Measurements from ENCODE around the gene FBXO41.

FBXO41 gene

DNA sequence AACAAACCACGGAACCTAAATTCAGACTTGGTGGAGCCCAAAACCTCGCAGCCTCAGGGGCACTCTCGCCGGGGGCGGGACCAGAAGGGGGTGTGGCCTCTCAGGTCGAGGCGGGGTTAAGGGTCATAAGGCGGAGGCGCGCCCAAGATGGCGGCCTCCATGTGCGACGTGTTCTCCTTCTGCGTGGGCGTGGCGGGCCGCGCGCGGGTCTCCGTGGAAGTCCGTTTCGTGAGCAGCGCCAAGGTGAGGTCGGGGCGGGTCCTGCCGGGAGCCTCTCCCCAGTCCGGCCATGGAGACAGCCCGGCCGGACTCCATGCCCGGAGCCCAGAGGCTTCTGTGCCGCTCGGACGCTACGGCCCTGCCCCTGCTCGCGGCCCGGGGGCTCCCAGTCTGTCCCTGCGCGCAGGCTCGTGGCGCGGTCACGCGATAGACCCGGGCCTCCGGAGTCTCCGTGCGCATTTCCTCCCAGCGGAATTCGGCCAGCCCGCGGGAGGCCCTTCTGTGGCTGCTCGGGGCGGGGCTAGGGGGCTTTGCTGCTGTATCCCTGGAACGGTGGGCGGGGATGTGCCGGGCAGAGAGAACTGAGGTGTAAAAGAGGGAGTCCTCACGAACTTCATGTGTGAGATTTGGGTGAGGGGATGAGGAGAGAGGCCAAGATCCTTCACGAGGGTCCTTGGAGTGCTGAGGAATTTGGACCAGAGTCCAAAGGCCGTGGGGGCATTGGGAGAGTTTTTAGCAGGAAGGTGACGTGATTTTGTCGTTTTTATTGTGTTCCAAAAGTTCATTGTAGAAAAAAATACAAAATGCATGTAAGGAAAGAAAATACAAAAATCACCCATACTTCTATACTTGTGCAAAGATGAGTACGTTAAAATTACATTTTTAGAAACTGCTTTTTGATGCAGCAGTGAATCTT is 69.9 kb downstream of the FBXO41 start, which contains the start of gene SMYD5:
Gene SMYD5, plus strand, starts transcription at position 126 of the 916 bp plus-strand sequence. Its CDS starts 22 bp downstream, at position 148.
- peak; percentile 84 for DNase-seq (ENCODE audit: low read depth, low spot score)

DNA sequence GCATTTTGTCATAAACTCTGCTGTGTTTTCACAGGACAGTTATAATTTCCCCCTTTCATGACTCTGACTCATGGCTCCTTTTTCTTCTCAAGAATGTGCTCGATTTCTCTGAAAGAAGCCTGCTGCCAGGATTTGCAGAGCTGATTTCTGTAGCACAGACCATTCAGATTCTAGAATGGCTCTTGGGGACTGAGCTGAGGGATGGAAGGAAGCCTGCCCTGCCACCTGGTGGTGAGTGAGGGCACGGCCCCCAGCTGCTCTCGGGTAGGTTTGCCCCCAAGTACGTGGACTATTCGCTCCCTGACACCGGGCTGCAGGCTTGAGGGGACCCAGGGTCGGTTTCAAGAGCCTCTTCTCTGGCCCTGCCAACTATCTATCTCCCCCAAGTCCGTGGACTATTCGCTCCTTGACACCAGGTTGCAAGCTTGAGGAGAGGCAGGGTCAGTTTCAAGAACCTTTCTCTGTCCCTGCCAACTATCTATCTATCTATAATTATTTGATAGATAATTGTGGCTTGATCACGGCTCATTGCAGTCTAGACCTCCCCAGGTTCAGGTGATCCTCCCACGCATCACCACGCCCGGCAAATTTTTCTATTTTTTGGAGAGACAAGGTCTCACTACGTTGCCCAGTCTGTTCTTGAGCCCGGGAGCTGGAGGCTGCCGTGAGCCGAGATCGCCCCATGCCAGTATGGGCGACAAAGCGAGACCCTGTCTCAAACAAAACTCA is 71.7 kb downstream of the FBXO41 start:
- DNase-seq (ENCODE audit: low read depth, low spot score): peak; percentile 36

DNA sequence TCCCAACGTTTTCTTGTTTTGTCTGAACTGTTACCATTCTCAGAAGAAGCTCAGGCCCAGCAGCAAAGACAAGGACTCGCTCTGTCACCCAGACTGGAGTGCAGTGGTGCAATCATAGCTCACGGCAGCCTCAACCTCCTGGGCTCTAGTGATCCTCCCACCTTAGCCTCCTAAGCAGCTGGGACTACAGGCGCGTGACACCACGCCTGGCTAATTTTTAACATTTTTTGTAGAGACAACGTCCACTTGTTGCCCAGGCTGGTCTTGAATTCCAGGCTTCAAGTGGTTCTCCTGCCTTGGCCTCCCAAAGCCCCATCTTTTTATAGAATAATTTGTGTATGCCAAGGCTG is 72.2 kb downstream of the FBXO41 start:
- DNase-seq (ENCODE audit: low read depth, low spot score): no peak

DNA sequence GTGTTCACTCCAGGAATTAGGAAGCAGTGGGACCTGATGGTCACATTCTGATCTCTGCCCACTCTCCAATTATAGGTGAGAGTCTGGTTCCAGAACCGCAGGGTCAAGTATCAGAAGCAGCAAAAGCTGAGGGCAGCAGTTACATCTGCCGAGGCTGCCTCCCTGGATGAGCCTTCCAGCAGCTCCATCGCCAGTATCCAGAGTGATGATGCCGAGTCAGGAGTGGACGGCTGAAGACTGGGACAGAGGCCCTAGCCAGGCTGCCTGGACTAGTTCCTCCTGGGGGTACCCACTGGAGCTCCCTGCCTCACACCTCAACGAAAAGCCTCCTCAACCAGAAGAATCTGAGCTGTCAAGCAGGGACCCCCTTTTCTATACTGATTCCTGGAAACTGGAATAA is 73.6 kb downstream of the FBXO41 start:
- no peak for DNase-seq (ENCODE audit: low read depth, low spot score)

DNA sequence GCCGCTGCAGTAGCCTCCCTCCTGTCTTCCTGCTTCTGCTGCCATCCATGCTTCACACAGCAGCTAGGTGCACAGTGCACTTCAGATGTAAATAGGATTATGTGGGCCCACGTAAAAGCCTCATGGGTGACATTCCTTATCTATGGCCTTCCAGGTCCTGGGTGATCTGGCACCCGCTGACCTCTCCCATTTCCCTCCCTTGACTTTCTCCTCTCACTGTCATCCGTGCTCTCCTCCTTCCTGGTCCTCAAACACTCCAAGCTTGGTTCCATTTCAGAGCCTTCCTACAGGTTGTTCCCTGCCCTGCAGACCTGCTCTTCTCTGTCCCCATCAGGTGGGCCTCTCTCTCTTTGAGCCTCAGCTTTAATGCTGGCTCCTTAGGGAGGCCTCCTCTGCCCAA is 74.3 kb downstream of the FBXO41 start:
- no peak for DNase-seq (ENCODE audit: low read depth, low spot score)

DNA sequence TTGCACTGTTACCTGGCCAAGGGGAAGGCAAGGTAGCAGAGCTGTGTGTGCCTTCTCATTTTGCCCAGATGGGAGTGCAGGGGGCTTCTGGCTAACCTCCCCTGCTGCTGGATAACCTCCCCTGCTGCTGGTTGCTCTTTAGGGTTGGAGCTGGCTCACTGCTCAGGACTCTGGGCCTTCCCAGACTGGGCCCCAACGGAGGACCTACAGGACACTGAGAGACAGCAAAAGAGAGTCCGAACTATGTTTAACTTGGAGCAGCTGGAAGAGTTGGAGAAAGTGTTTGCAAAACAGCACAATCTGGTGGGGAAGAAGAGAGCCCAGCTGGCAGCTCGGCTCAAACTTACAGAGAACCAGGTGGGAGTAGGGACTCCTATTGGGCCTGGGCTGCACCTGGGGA is 76.0 kb downstream of the FBXO41 start:
- DNase-seq (ENCODE audit: low read depth, low spot score): no peak

DNA sequence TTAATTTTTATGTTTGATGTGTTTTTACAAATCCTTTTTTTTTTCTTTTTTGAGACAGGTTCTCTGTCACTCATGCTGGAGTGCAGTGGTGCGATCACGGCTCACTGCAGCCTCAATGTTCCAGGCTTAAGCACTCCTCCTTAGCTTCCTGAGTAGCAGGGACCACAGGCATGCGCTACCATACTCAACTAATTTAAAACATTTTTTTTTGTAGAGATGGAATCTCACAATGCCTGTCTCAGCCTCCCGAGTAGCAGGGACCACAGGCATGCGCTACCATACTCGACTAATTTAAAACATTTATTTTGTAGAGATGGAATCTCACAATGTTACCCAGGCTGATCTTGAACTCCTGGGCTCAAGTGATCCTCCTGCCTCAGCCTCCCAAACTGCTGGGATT is 78.7 kb downstream of the FBXO41 start:
- no peak for DNase-seq (ENCODE audit: low read depth, low spot score)
